ENCODE results near the gene CASR. TPM values are rescaled to one million over a fixed set of nuclear protein-coding genes. Genes with fewer than 3 reads are reported as not detected.

The CASR gene
- total RNA-seq, 1 donor from 2014 or later, result not detected

DNA sequence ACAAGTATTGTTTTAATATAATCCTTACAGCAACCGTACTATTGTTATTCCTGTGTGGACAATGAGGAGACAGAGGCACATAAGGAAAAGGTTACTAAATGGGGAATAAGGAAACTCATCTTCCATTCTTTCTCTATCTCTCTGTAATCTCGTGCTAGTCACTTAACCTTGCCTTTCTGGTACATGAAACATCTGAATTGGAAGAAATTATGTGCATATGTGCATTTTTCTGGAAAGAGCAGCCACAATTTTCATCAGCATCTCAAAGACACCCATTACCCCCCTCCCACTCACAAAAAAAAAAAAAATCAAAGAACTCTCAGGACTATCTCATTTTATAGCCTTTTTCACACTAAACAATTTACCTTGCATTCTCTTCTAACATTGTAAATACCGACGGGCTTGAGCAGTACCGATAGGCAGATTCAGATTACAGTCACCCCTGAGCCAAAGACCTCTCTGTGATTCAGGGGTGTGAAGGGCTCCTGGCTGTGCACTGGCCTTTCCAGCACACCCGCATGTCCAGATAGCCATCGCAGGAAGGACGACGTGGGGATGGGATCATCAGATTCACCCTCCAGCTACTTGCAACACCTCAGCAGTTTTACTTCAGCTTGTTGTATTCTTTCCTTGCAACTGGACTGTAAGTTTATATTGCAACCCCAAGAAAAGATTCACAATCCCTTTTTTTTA lies 48.1 kb downstream of the CASR start:
- H3K4me3 Mint-ChIP-seq (ENCODE audit: unreplicated experiment), result no peak overlapping the region
- no peak for DNase-seq (ENCODE audit: low spot score)
- no peaks in the 10 kb centered on the region for H3K4me1 Mint-ChIP-seq (ENCODE audit: low read depth)
- H3K27ac Mint-ChIP-seq (ENCODE audit: unreplicated experiment), result no peak overlapping the region
- no peaks in the 10 kb centered on the region for H3K9me3 Mint-ChIP-seq (ENCODE audit: low read depth)
- no peaks in the 10 kb centered on the region for H3K36me3 Mint-ChIP-seq (ENCODE audit: low read depth)
- peaks cover 6% of the 10 kb centered on the region for H3K27me3 Mint-ChIP-seq (ENCODE audit: low read depth)
- TF ChIP-seq, protein P1, sequence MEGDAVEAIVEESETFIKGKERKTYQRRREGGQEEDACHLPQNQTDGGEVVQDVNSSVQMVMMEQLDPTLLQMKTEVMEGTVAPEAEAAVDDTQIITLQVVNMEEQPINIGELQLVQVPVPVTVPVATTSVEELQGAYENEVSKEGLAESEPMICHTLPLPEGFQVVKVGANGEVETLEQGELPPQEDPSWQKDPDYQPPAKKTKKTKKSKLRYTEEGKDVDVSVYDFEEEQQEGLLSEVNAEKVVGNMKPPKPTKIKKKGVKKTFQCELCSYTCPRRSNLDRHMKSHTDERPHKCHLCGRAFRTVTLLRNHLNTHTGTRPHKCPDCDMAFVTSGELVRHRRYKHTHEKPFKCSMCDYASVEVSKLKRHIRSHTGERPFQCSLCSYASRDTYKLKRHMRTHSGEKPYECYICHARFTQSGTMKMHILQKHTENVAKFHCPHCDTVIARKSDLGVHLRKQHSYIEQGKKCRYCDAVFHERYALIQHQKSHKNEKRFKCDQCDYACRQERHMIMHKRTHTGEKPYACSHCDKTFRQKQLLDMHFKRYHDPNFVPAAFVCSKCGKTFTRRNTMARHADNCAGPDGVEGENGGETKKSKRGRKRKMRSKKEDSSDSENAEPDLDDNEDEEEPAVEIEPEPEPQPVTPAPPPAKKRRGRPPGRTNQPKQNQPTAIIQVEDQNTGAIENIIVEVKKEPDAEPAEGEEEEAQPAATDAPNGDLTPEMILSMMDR (IDR thresholded peaks at IDR 0.05), result no peak

DNA sequence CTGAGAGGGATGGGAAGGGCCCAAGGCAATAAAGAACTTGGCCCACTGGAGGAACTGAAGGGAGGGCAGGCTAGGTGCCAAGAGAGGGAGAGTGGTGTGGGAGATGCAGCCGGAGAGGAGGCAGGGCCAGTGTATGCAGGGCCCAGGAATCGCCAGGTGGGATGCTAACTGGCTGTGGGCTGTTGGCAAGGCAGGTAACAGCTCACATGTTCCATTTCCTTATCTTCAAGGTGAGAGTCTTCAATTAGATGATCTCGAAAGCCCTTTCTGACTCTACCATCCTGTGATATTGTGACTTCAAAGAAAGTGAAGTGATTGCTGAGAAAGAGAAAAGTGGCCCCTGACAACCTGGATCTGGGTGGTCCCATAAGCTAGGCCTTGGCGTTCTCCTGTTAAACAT lies 49.0 kb downstream of the CASR start:
- TF ChIP-seq, protein P1 (IDR thresholded peaks at IDR 0.05), result no peak
- no peak for DNase-seq (ENCODE audit: low spot score)
- H3K27me3 Mint-ChIP-seq (ENCODE audit: low read depth), result peaks cover 6% of the 10 kb centered on the region
- H3K36me3 Mint-ChIP-seq (ENCODE audit: low read depth), result no peaks in the 10 kb centered on the region
- no peaks in the 10 kb centered on the region for H3K4me1 Mint-ChIP-seq (ENCODE audit: low read depth)
- no peaks in the 10 kb centered on the region for H3K9me3 Mint-ChIP-seq (ENCODE audit: low read depth)
- no peak overlapping the region for H3K27ac Mint-ChIP-seq (ENCODE audit: unreplicated experiment)
- no peak overlapping the region for H3K4me3 Mint-ChIP-seq (ENCODE audit: unreplicated experiment)

DNA sequence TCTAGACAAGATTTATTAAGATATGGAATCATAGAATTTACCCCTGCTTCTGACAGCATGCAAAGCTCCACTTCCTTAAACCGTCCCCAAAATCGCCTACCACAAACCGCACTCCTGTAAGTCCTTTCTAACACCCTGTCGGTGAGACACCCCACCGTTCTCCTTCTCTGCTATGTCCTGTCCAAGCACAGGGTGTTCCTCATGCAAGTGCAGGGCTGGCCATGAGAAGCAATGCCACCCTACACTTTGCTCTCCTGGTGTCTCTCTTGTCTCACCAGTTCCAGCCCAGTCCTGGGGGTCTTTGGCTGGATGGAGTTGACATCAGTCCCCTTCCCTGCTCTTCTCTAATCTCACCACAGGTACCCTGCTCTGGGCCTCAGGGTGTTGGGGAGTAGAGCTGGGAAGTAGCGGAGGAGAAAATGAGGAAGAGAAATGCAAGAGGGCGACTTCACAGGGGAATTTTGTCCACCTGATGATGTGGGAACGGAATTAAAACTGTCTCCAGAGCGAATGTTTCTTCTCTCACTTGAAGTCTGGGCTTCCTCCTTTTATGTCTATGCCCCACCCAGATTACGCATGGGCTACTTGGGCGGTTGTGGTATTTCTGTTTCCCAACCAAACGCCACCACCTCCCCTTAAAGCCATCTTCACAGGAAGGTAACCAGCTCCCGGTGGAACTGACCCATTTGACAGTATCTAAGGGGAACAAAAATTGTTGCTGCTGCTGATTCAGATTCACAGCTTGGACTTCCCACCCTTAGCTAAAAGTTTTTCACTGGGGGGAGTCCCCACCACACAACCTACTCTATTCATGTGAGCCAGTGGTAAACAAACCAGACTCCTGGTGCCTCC lies 49.9 kb downstream of the CASR start:
- H3K36me3 Mint-ChIP-seq (ENCODE audit: low read depth), result no peaks in the 10 kb centered on the region
- TF ChIP-seq, protein P1 (IDR thresholded peaks at IDR 0.05), result no peak
- no peaks in the 10 kb centered on the region for H3K9me3 Mint-ChIP-seq (ENCODE audit: low read depth)
- H3K27me3 Mint-ChIP-seq (ENCODE audit: low read depth), result peaks cover 10% of the 10 kb centered on the region
- no peak overlapping the region for H3K4me3 Mint-ChIP-seq (ENCODE audit: unreplicated experiment)
- no peaks in the 10 kb centered on the region for H3K4me1 Mint-ChIP-seq (ENCODE audit: low read depth)
- no peak for DNase-seq (ENCODE audit: low spot score)
- no peak overlapping the region for H3K27ac Mint-ChIP-seq (ENCODE audit: unreplicated experiment)

DNA sequence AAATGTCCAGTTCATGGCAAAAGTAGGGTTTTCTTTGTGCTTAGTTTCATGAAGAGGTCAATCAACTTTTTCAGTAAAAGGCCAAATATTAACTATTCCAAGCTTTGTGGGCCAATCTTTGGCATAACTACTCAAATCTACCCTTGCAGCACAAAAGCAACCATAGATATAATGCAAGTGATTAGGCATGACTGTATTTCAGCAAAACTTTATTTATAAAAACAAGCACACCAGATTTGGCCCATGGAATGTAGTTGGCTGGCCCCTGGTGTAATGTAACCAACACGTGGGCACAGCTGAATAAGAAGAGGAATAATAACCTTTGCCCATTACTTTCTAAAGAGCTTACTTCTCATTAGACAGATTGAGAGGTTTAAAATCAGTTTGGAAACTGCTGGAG lies 50.6 kb downstream of the CASR start:
- no peak for DNase-seq (ENCODE audit: low spot score)
- H3K9me3 Mint-ChIP-seq (ENCODE audit: low read depth), result no peaks in the 10 kb centered on the region
- TF ChIP-seq, protein P1 (IDR thresholded peaks at IDR 0.05), result no peak
- H3K4me3 Mint-ChIP-seq (ENCODE audit: unreplicated experiment), result no peak overlapping the region
- no peaks in the 10 kb centered on the region for H3K36me3 Mint-ChIP-seq (ENCODE audit: low read depth)
- no peak overlapping the region for H3K27ac Mint-ChIP-seq (ENCODE audit: unreplicated experiment)
- peaks cover 10% of the 10 kb centered on the region for H3K27me3 Mint-ChIP-seq (ENCODE audit: low read depth)
- H3K4me1 Mint-ChIP-seq (ENCODE audit: low read depth), result no peaks in the 10 kb centered on the region

DNA sequence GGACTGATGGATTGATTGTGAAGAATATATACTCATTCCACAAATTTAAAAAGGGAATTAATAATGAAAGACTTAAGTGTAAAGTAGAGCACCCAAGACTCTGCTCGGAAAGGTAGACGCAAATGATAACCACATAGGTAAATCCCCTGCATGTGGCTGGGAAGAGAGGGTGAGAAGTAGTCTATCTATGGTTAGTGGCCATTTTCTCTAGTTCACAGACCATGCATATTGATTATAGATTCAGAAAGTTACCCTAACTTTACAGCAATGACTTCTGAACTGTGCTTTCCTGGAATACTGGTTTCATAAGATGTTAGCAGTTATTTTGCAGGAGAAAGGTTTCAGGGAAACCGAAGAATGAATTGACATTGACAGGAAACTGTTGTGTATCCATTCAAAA lies 51.7 kb downstream of the CASR start:
- Mint-ChIP-seq H3K27ac (ENCODE audit: unreplicated experiment) (no peak overlapping the region), H3K4me3 (ENCODE audit: unreplicated experiment) (no peak overlapping the region), H3K9me3 (ENCODE audit: low read depth) (no peaks in the 10 kb centered on the region), H3K4me1 (ENCODE audit: low read depth) (no peaks in the 10 kb centered on the region), H3K36me3 (ENCODE audit: low read depth) (no peaks in the 10 kb centered on the region), H3K27me3 (ENCODE audit: low read depth) (peaks cover 15% of the 10 kb centered on the region)
- DNase-seq (ENCODE audit: low spot score), result no peak
- TF ChIP-seq, protein P1 (IDR thresholded peaks at IDR 0.05), result no peak
